Measurements from ENCODE around the gene WWC1. TPM values are rescaled to one million over a fixed set of nuclear protein-coding genes. Genes with fewer than 3 reads are reported as not detected.
A peak's percentile ranks its signal among the peaks of the same experiment; 100 is the strongest.

Gene WWC1
- total and polyA plus RNA-seq, 2 experiments from 2014 or later: 6.0 to 9.7 TPM

- Histone ChIP-seq H3K4me1 (ENCODE audit: low read depth) (peaks cover 10% of the 10 kb centered on the region), H3K27ac (no peak overlapping the region), H3K9me3 (ENCODE audit: low read depth) (no peaks in the 10 kb centered on the region), H3K27me3 (no peaks in the 10 kb centered on the region), H3K4me3 (no peak overlapping the region), H3K36me3 (no peaks in the 10 kb centered on the region)
- TF ChIP-seq CTCF (IDR thresholded peaks at IDR 0.05; ENCODE audit: low read depth, low read length): no peak
- DNase-seq (ENCODE audit: low read depth in 1 of 2, low spot score in 1 of 2): no peak
Measured at GRCh38 chr5:168400429-168401220, 109.2 kb downstream of the WWC1 start.

- H3K27me3 ChIP-seq: no peaks in the 10 kb centered on the region
- no peak overlapping the region for H3K27ac ChIP-seq
- TF ChIP-seq CTCF (IDR thresholded peaks at IDR 0.05; ENCODE audit: low read depth, low read length): no peak
- no peak overlapping the region for H3K4me3 ChIP-seq
- H3K36me3 ChIP-seq: no peaks in the 10 kb centered on the region
- H3K9me3 ChIP-seq (ENCODE audit: low read depth): no peaks in the 10 kb centered on the region
- DNase-seq (ENCODE audit: low read depth in 1 of 2, low spot score in 1 of 2): no peak
- peaks cover 10% of the 10 kb centered on the region for H3K4me1 ChIP-seq (ENCODE audit: low read depth)
Measured at GRCh38 chr5:168401226-168401625, 109.8 kb downstream of the WWC1 start.

GRCh38 chr5:168401880-168402279 lies 110.4 kb downstream of the WWC1 start:
- H3K27ac ChIP-seq: no peak overlapping the region
- no peaks in the 10 kb centered on the region for H3K9me3 ChIP-seq (ENCODE audit: low read depth)
- no peaks in the 10 kb centered on the region for H3K27me3 ChIP-seq
- DNase-seq (ENCODE audit: low read depth in 1 of 2, low spot score in 1 of 2): no peak
- TF ChIP-seq CTCF (IDR thresholded peaks at IDR 0.05; ENCODE audit: low read depth, low read length): no peak
- H3K36me3 ChIP-seq: no peaks in the 10 kb centered on the region
- H3K4me1 ChIP-seq (ENCODE audit: low read depth): peaks cover 10% of the 10 kb centered on the region
- H3K4me3 ChIP-seq: no peak overlapping the region

- Histone ChIP-seq H3K27ac (peak overlapping the region; percentile 64), H3K36me3 (no peaks in the 10 kb centered on the region), H3K4me3 (no peak overlapping the region), H3K27me3 (no peaks in the 10 kb centered on the region), H3K9me3 (ENCODE audit: low read depth) (no peaks in the 10 kb centered on the region), H3K4me1 (ENCODE audit: low read depth) (peaks cover 15% of the 10 kb centered on the region)
- peak; percentile 18 for TF ChIP-seq CTCF (IDR thresholded peaks at IDR 0.05; ENCODE audit: low read depth, low read length)
- DNase-seq (ENCODE audit: low read depth in 1 of 2, low spot score in 1 of 2): peak in 1 of 2 donors; percentile 92
Measured at GRCh38 chr5:168404365-168404764, 112.9 kb downstream of the WWC1 start.

GRCh38 chr5:168407211-168407610 lies 115.8 kb downstream of the WWC1 start:
- H3K9me3 ChIP-seq (ENCODE audit: low read depth): no peaks in the 10 kb centered on the region
- no peaks in the 10 kb centered on the region for H3K27me3 ChIP-seq
- H3K27ac ChIP-seq: no peak overlapping the region
- H3K4me1 ChIP-seq (ENCODE audit: low read depth): peaks cover 23% of the 10 kb centered on the region
- no peak for TF ChIP-seq CTCF (IDR thresholded peaks at IDR 0.05; ENCODE audit: low read depth, low read length)
- H3K4me3 ChIP-seq: no peak overlapping the region
- no peaks in the 10 kb centered on the region for H3K36me3 ChIP-seq
- DNase-seq (ENCODE audit: low read depth in 1 of 2, low spot score in 1 of 2): peak in 1 of 2 donors; percentile 48
